Calu3 (cell line): ENCODE data around the gene EHD3. TPM values are rescaled to one million over a fixed set of nuclear protein-coding genes. Genes with fewer than 3 reads are reported as not detected.
A peak's percentile ranks its signal among the peaks of the same experiment; 100 is the strongest.

ENCODE experiments used
- BruUV-seq: library from RNA; stranded (reverse); fragments of 400-500 nt; replicated peaks from 2 replicates; lab custom pipeline; 2021; lab: Mats Ljungman, UMichigan
- CTCF ChIA-PET: fragments of 300-600 bp; sonication (Branson Sonifier 250); formaldehyde crosslinking; loops from one replicate; lab custom pipeline; 2022; ENCODE audit warnings: antibody characterized with exemption; lab: Charles Lee
- DNase-seq: peaks from one replicate; pipeline ENCODE4 v3.0.0; 2022
- H3K27ac Mint-ChIP-seq: one replicate; pipeline ENCODE4 v1.8.0; 2022; ENCODE audit warnings: mixed read lengths; ENCODE audit not compliant: unreplicated experiment
- H3K27me3 Mint-ChIP-seq: one replicate; pipeline ENCODE4 v1.8.0; 2022; ENCODE audit warnings: mixed read lengths; ENCODE audit not compliant: unreplicated experiment
- H3K36me3 Mint-ChIP-seq: one replicate; pipeline ENCODE4 v1.8.0; 2022; ENCODE audit warnings: mild to moderate bottlenecking, moderate library complexity, mixed read lengths; ENCODE audit not compliant: insufficient read depth, unreplicated experiment
- H3K4me1 Mint-ChIP-seq: one replicate; pipeline ENCODE4 v1.8.0; 2022; ENCODE audit warnings: mild to moderate bottlenecking, low read depth, mixed read lengths; ENCODE audit not compliant: unreplicated experiment
- H3K4me3 Mint-ChIP-seq: one replicate; pipeline ENCODE4 v1.8.0; 2022; ENCODE audit warnings: mild to moderate bottlenecking, low read depth, moderate library complexity, mixed read lengths; ENCODE audit not compliant: unreplicated experiment
- H3K9me3 Mint-ChIP-seq: one replicate; pipeline ENCODE4 v1.8.0; 2022; ENCODE audit warnings: low read depth, mixed read lengths; ENCODE audit not compliant: unreplicated experiment
- CTCF ChIP-seq: fragments of 200-600 bp; IDR thresholded peaks from one replicate; pipeline ENCODE4 v1.8.0; 2022; ENCODE audit warnings: antibody characterized with exemption; ENCODE audit not compliant: unreplicated experiment
- intact Hi-C: fragments of 100-400 bp; cut with micrococcal nuclease; formaldehyde crosslinking; loops from one replicate; pipeline ENCODE4 v1.10.0; 2022; ENCODE audit not compliant: unreplicated experiment
- total RNA-seq: library from RNA; stranded (reverse); gene quantifications from 2 replicates; pipeline ENCODE4 v1.2.3, GENCODE V29; 2022

The EHD3 gene
- total RNA-seq, 1 experiment from 2014 or later, result 1.7 TPM

GRCh38 chr2:31234683-31235503 is 941 bp downstream of the EHD3 start:
- Mint-ChIP-seq H3K4me3 (peak overlapping the region; percentile 70), H3K4me1 (peaks cover 8% of the 10 kb centered on the region), H3K27me3 (peaks cover 38% of the 10 kb centered on the region), H3K27ac (no peak overlapping the region), H3K36me3 (peaks cover 5% of the 10 kb centered on the region), H3K9me3 (no peaks in the 10 kb centered on the region)
- CTCF ChIA-PET, result no interaction called here
- intact Hi-C loops, result loop anchor here (5.0 to 10.0 kb wide), 2 partner anchors 202 to 290 kb away; no protein-coding TSS in a partner anchor
- no peak for TF ChIP-seq CTCF
- DNase-seq, result no peak
- no TSS peak for BruUV-seq

- peaks cover 5% of the 10 kb centered on the region for H3K36me3 Mint-ChIP-seq
- CTCF ChIA-PET, result no interaction called here
- H3K27me3 Mint-ChIP-seq, result peaks cover 32% of the 10 kb centered on the region
- H3K4me3 Mint-ChIP-seq, result peak overlapping the region; percentile 70
- no TSS peak for BruUV-seq
- peaks cover 8% of the 10 kb centered on the region for H3K4me1 Mint-ChIP-seq
- no peaks in the 10 kb centered on the region for H3K9me3 Mint-ChIP-seq
- no peak for TF ChIP-seq CTCF
- intact Hi-C loops, result loop anchor here (10.0 kb wide), 1 partner anchor 289 kb away; no protein-coding TSS in a partner anchor
- DNase-seq, result no peak
- H3K27ac Mint-ChIP-seq, result no peak overlapping the region
Observed at GRCh38 chr2:31235504-31235902, 1.6 kb downstream of the EHD3 start.

GRCh38 chr2:31236433-31237205 is 2.7 kb downstream of the EHD3 start:
- H3K4me1 Mint-ChIP-seq, result peaks cover 8% of the 10 kb centered on the region
- intact Hi-C loops, result loop anchor here (10.0 kb wide), 1 partner anchor 288 kb away; no protein-coding TSS in a partner anchor

More at GRCh38 chr2:31236433-31237205, 2.7 kb downstream of the EHD3 start:
- Mint-ChIP-seq H3K4me3 (no peak overlapping the region), H3K9me3 (no peaks in the 10 kb centered on the region), H3K27me3 (peaks cover 21% of the 10 kb centered on the region), H3K27ac (no peak overlapping the region), H3K36me3 (peaks cover 5% of the 10 kb centered on the region)
- BruUV-seq, result no TSS peak
- DNase-seq, result no peak
- no peak for TF ChIP-seq CTCF
- CTCF ChIA-PET, result no interaction called here
